ENCODE data around the gene CGREF1. TPM values are rescaled to one million over a fixed set of nuclear protein-coding genes. Genes with fewer than 3 reads are reported as not detected.

Gene CGREF1
- total RNA-seq, 1 experiment from 2014 or later: 2.1 TPM

DNA sequence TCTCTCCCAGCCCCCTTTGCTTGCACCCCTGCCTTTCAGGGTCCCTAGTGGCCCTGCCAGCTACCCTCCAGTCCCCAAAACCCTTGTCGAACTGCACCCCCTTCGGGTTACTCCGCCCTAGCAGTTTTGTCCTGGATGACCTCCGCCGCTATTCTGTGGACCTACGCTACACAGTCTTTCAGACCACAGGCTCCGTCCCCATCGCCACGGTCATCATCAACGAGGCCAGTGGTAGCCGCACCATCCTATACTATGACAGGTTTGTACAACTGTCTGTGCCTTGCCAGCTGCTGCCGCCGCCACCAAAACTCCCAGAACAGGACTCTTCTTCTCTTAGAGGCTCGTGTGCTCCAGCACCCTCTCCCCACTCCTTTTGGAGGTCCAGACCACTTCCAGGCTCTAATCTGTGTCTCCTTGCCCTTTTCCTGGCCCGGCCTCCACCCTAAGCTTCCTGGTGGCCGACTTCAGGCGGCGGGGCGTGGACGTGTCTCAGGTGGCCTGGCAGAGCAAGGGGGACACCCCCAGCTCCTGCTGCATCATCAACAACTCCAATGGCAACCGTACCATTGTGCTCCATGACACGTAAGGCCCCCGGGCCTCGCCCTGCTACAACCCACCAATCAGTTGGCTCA lies 24.5 kb downstream of the CGREF1 start:
- no CpG with 5 or more reads among the region's 24 CpGs for WGBS (ENCODE audit: extremely low coverage, insufficient read length, low lambda C conversion rate)

More for the DNA sequence above, 24.5 kb downstream of the CGREF1 start:
- no peak for DNase-seq
- H3K27ac ChIP-seq (ENCODE audit: insufficient read length, low read depth, low read length): no peak overlapping the region
- H3K14ac ChIP-seq (ENCODE audit: insufficient read depth, low read length): no peak overlapping the region
- H4K91ac ChIP-seq (ENCODE audit: insufficient read length, low read depth, low read length): no peak overlapping the region
- H3T11ph ChIP-seq (ENCODE audit: low read length): no peak overlapping the region
- no peak overlapping the region for H2BK12ac ChIP-seq (ENCODE audit: insufficient read length, low read depth, low read length)
- H3K27me3 ChIP-seq (ENCODE audit: insufficient read depth, low read length): no peaks in the 10 kb centered on the region
- TF ChIP-seq, protein P1, sequence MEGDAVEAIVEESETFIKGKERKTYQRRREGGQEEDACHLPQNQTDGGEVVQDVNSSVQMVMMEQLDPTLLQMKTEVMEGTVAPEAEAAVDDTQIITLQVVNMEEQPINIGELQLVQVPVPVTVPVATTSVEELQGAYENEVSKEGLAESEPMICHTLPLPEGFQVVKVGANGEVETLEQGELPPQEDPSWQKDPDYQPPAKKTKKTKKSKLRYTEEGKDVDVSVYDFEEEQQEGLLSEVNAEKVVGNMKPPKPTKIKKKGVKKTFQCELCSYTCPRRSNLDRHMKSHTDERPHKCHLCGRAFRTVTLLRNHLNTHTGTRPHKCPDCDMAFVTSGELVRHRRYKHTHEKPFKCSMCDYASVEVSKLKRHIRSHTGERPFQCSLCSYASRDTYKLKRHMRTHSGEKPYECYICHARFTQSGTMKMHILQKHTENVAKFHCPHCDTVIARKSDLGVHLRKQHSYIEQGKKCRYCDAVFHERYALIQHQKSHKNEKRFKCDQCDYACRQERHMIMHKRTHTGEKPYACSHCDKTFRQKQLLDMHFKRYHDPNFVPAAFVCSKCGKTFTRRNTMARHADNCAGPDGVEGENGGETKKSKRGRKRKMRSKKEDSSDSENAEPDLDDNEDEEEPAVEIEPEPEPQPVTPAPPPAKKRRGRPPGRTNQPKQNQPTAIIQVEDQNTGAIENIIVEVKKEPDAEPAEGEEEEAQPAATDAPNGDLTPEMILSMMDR (conservative IDR thresholded peaks at IDR 0.05): no peak
- no peak overlapping the region for H2BK15ac ChIP-seq (ENCODE audit: low read depth, low read length)
- Mint-ChIP-seq H3K9me3 (no peaks in the 10 kb centered on the region; a peak in 1 of 5 replicates), H3K27ac (peak overlapping the region in 1 of 3 experiments; percentile 91; a peak in 2 of 7 replicates), H3K4me3 (no peak overlapping the region), H3K4me1 (peaks cover 8 to 10% of the 10 kb centered on the region in 2 experiments), H3K27me3 (ENCODE audit: low read depth) (no peaks in the 10 kb centered on the region), H3K36me3 (ENCODE audit: insufficient read depth in 1 of 3, low read depth in 3 of 3) (no peaks in the 10 kb centered on the region; a peak in 2 of 7 replicates)
- no peak overlapping the region for H3K56ac ChIP-seq (ENCODE audit: insufficient read length, low read depth, low read length)
- H4K8ac ChIP-seq (replicated peaks; ENCODE audit: insufficient read length, low read depth, low read length): no peak overlapping the region
- no peaks in the 10 kb centered on the region for H3K23me2 ChIP-seq (ENCODE audit: insufficient read length, low read depth, low read length, poor library complexity, severe bottlenecking)
- no peak overlapping the region for H3K9ac ChIP-seq (ENCODE audit: extremely low read depth, insufficient read length, low read length)
- no peak overlapping the region for H2BK5ac ChIP-seq (ENCODE audit: insufficient read length, low read length)
- no peaks in the 10 kb centered on the region for H3K79me2 ChIP-seq (ENCODE audit: insufficient read depth, low read length)
- H4K20me1 ChIP-seq (ENCODE audit: control insufficient read depth, insufficient read depth, insufficient read length): peaks cover 3% of the 10 kb centered on the region
- H3K4me1 ChIP-seq (ENCODE audit: insufficient read depth, low read length): no peaks in the 10 kb centered on the region
- H3K4me2 ChIP-seq (ENCODE audit: insufficient read depth, insufficient read length, low read length): no peak overlapping the region
- no peak overlapping the region for H2AFZ ChIP-seq (ENCODE audit: low read length)
- no peak overlapping the region for H2BK20ac ChIP-seq (ENCODE audit: low read depth, low read length, poor library complexity, severe bottlenecking)
- H3K4ac ChIP-seq (ENCODE audit: low read depth, low read length): no peak overlapping the region
- no peaks in the 10 kb centered on the region for H3K9me3 ChIP-seq (ENCODE audit: control insufficient read depth, low read depth, low read length)
- no peak overlapping the region for H2BK120ac ChIP-seq (ENCODE audit: low read depth, low read length, poor library complexity, severe bottlenecking)
- H3K18ac ChIP-seq (ENCODE audit: insufficient read length, low read depth, low read length): no peak overlapping the region
- no peaks in the 10 kb centered on the region for H3K79me1 ChIP-seq (ENCODE audit: insufficient read depth, low read depth, low read length, poor library complexity, severe bottlenecking)
- no peak overlapping the region for H3K23ac ChIP-seq (ENCODE audit: insufficient read length, low read depth, low read length)
- H2AK5ac ChIP-seq (ENCODE audit: insufficient read length, low read length): no peak overlapping the region
- H4K5ac ChIP-seq (ENCODE audit: insufficient read length, low read depth, low read length): no peak overlapping the region

Data from H9 (cell line).